ENCODE measurements around the gene ABHD6. TPM values are rescaled to one million over a fixed set of nuclear protein-coding genes. Genes with fewer than 3 reads are reported as not detected.

ABHD6 gene
- total RNA-seq, 2 donors from 2014 or later = 16.5 to 24.5 TPM

GRCh38 chr3:58256061-58256460 is 18.5 kb downstream of the ABHD6 start:
- no peak overlapping the region for H3K27ac ChIP-seq
- no peak overlapping the region for H3K9ac ChIP-seq (ENCODE audit: low read depth in 2 of 2, low read length in 2 of 2)
- DNase-seq = no peak
- no peak overlapping the region for H3K4me3 ChIP-seq
- H3K9me3 ChIP-seq = no peaks in the 10 kb centered on the region
- TF ChIP-seq CTCF (IDR thresholded peaks at IDR 0.05) = no peak
- intact Hi-C loops (cut with DNase I) = no loop called here
- no peaks in the 10 kb centered on the region for H3K36me3 ChIP-seq
- H3K4me1 ChIP-seq = peaks cover 4% of the 10 kb centered on the region
- H3K27me3 ChIP-seq = no peaks in the 10 kb centered on the region

DNA sequence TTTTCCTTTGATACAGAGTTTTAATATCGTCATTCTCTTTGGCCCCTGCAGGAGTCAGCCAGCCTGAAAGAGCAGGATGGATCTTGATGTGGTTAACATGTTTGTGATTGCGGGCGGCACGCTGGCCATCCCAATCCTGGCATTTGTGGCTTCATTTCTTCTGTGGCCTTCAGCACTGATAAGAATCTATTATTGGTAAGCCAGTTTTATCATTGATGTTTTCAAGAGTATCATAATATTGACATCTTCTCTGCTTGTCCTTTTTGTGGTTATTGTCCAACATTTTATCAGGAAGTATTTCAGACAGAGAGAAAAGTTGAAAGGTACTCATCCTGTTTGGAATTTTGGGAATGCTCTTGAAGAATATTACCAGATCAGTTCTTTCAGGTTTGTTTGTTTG is 18.9 kb downstream of the ABHD6 start:
- no peak for TF ChIP-seq CTCF (IDR thresholded peaks at IDR 0.05)
- Histone ChIP-seq H3K9me3 (no peaks in the 10 kb centered on the region), H3K27ac (no peak overlapping the region), H3K9ac (ENCODE audit: low read depth in 2 of 2, low read length in 2 of 2) (no peak overlapping the region), H3K4me1 (peaks cover 4% of the 10 kb centered on the region), H3K4me3 (no peak overlapping the region), H3K27me3 (no peaks in the 10 kb centered on the region), H3K36me3 (no peaks in the 10 kb centered on the region)
- DNase-seq = no peak
- intact Hi-C loops (cut with DNase I) = no loop called here

GRCh38 chr3:58258392-58259055 is 20.9 kb downstream of the ABHD6 start:
- no peaks in the 10 kb centered on the region for H3K9me3 ChIP-seq
- H3K27me3 ChIP-seq = no peaks in the 10 kb centered on the region
- H3K36me3 ChIP-seq = no peaks in the 10 kb centered on the region
- H3K4me1 ChIP-seq = peaks cover 4% of the 10 kb centered on the region
- intact Hi-C loops (cut with DNase I) = no loop called here
- no peak for DNase-seq
- H3K27ac ChIP-seq = no peak overlapping the region
- no peak overlapping the region for H3K4me3 ChIP-seq
- H3K9ac ChIP-seq (ENCODE audit: low read depth in 2 of 2, low read length in 2 of 2) = no peak overlapping the region
- TF ChIP-seq CTCF (IDR thresholded peaks at IDR 0.05) = no peak

DNA sequence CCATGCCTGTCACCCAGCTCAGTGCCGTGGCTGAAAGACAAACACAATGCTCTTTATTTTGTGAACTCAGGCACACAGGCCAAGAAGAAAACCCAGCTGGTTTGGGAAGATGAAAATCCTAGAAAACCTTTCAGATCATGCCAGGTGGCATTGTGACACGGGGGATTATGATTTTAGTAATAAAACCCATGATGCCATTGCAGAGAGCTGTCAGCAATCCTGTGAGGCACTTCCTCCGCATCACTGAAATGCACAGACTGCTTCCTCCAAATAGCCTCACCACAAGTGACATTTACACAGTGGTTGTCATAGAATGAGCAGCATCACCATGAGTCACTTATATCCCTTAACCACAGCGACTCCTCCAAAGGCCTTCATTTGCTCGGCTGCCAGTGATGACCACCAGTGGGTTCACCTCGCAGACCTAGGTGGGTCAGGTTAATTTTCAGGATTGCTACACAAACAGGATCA is 22.7 kb downstream of the ABHD6 start:
- no peak for DNase-seq
- Histone ChIP-seq H3K27ac (no peak overlapping the region), H3K4me3 (no peak overlapping the region), H3K9me3 (no peaks in the 10 kb centered on the region), H3K4me1 (no peaks in the 10 kb centered on the region), H3K36me3 (no peaks in the 10 kb centered on the region), H3K27me3 (no peaks in the 10 kb centered on the region), H3K9ac (ENCODE audit: low read depth in 2 of 2, low read length in 2 of 2) (no peak overlapping the region)
- intact Hi-C loops (cut with DNase I) = no loop called here
- TF ChIP-seq CTCF (IDR thresholded peaks at IDR 0.05) = no peak

- H3K27ac ChIP-seq = no peak overlapping the region
- H3K36me3 ChIP-seq = no peaks in the 10 kb centered on the region
- H3K4me3 ChIP-seq = no peak overlapping the region
- TF ChIP-seq CTCF (IDR thresholded peaks at IDR 0.05) = no peak
- DNase-seq = no peak
- no peaks in the 10 kb centered on the region for H3K4me1 ChIP-seq
- no peaks in the 10 kb centered on the region for H3K27me3 ChIP-seq
- H3K9ac ChIP-seq (ENCODE audit: low read depth in 2 of 2, low read length in 2 of 2) = no peak overlapping the region
- intact Hi-C loops (cut with DNase I) = no loop called here
- H3K9me3 ChIP-seq = no peaks in the 10 kb centered on the region
Observed at GRCh38 chr3:58260733-58261132, 23.1 kb downstream of the ABHD6 start.

Data from colonic mucosa (tissue), 4 donors.